MM.1S (cell line): ENCODE results near the gene RGS6.

Experiments used
- DNase-seq: peaks from one replicate; pipeline ENCODE4 v3.0.0-alpha.2; 2015
- H2AFZ ChIP-seq: fragments of 300-600 bp; sonication (generic); 2 replicates; pipeline ENCODE4 v1.6.0; 2016; ENCODE audit warnings: antibody characterized with exemption, low read length
- H3F3A ChIP-seq: fragments of 300-600 bp; sonication (generic); 2 replicates; pipeline ENCODE4 v1.6.1; 2016; ENCODE audit warnings: mild to moderate bottlenecking, antibody characterized with exemption, low read length, moderate library complexity, mixed read lengths; ENCODE audit not compliant: insufficient read depth
- H3K27ac ChIP-seq: fragments of 300-600 bp; sonication (generic); 2 replicates; pipeline ENCODE4 v1.5.1; 2016; ENCODE audit warnings: mild to moderate bottlenecking, low read length
- H3K27me3 ChIP-seq: fragments of 300-600 bp; sonication (generic); replicated peaks from 2 replicates; pipeline ENCODE4 v1.6.0; 2016; ENCODE audit warnings: low read length; ENCODE audit not compliant: insufficient read depth
- H3K36me3 ChIP-seq: fragments of 300-600 bp; sonication (generic); replicated peaks from 2 replicates; pipeline ENCODE4 v1.6.1; 2016; ENCODE audit warnings: mild to moderate bottlenecking, low read length, mixed read lengths; ENCODE audit not compliant: insufficient read depth
- H3K4me1 ChIP-seq: fragments of 300-600 bp; sonication (generic); 2 replicates; pipeline ENCODE4 v1.6.1; 2016; ENCODE audit warnings: low read length, mixed read lengths
- H3K4me2 ChIP-seq: fragments of 300-600 bp; sonication (generic); 2 replicates; pipeline ENCODE4 v1.6.0; 2016; ENCODE audit warnings: low read depth, low read length
- H3K4me3 ChIP-seq: fragments of 300-600 bp; sonication (generic); 2 replicates; pipeline ENCODE4 v1.5.1; 2016; ENCODE audit warnings: low read length, mixed read lengths
- H3K79me2 ChIP-seq: fragments of 300-600 bp; sonication (generic); 2 replicates; pipeline ENCODE4 v1.6.1; 2016; ENCODE audit warnings: mixed run types, low read length, mixed read lengths
- H3K9ac ChIP-seq: fragments of 300-600 bp; sonication (generic); 2 replicates; pipeline ENCODE4 v1.6.1; 2016; ENCODE audit warnings: low read length, mixed read lengths
- H3K9me2 ChIP-seq: fragments of 300-600 bp; sonication (generic); replicated peaks from 2 replicates; pipeline ENCODE4 v1.6.1; 2016; ENCODE audit warnings: mild to moderate bottlenecking, low read length, mixed read lengths; ENCODE audit not compliant: insufficient read depth
- H3K9me3 ChIP-seq: fragments of 300-600 bp; sonication (generic); replicated peaks from 2 replicates; pipeline ENCODE4 v1.6.1; 2016; ENCODE audit warnings: mild to moderate bottlenecking, low read length, mixed read lengths; ENCODE audit not compliant: insufficient read depth
- H4K20me1 ChIP-seq: fragments of 300-600 bp; sonication (generic); 2 replicates; pipeline ENCODE4 v1.6.1; 2016; ENCODE audit warnings: mild to moderate bottlenecking, low read length, moderate library complexity, mixed read lengths; ENCODE audit not compliant: insufficient read depth
- CTCF ChIP-seq: fragments of 300-600 bp; sonication (generic); IDR thresholded peaks from 2 replicates; pipeline ENCODE4 v1.5.1; 2016; ENCODE audit warnings: antibody characterized with exemption, low read length, mixed read lengths
- EZH2 ChIP-seq: fragments of 300-600 bp; sonication (generic); optimal IDR thresholded peaks from 2 replicates; pipeline ENCODE3; 2017; ENCODE audit warnings: low read depth, mild to moderate bottlenecking, antibody characterized with exemption, low read length, mixed read lengths
- EZH2phosphoT487 ChIP-seq: fragments of 300-600 bp; sonication (generic); IDR thresholded peaks from 2 replicates; pipeline ENCODE4 v1.6.1; 2018; ENCODE audit warnings: antibody characterized with exemption, low read length

Gene RGS6

GRCh38 chr14:72610831-72611200, 678.6 kb downstream of the RGS6 start:
- Histone ChIP-seq H3K27ac (no peak overlapping the region), H3K4me3 (no peak overlapping the region), H3K4me1 (no peaks in the 10 kb centered on the region), H3K9me2 (no peaks in the 10 kb centered on the region), H3K36me3 (no peaks in the 10 kb centered on the region), H3K79me2 (no peaks in the 10 kb centered on the region), H3F3A (no peaks in the 10 kb centered on the region), H3K9me3 (no peaks in the 10 kb centered on the region), H3K27me3 (no peaks in the 10 kb centered on the region), H4K20me1 (no peaks in the 10 kb centered on the region), H3K4me2 (no peak overlapping the region), H2AFZ (no peak overlapping the region), H3K9ac (no peak overlapping the region)
- TF ChIP-seq CTCF (no peak), EZH2phosphoT487 (no peak), EZH2 (no peak)
- DNase-seq, result no peak

GRCh38 chr14:72611506-72611905, 679.3 kb downstream of the RGS6 start:
- Histone ChIP-seq H3F3A (no peaks in the 10 kb centered on the region), H3K79me2 (no peaks in the 10 kb centered on the region), H2AFZ (no peak overlapping the region), H3K4me1 (no peaks in the 10 kb centered on the region), H3K4me3 (no peak overlapping the region), H3K9me2 (no peaks in the 10 kb centered on the region), H3K27ac (no peak overlapping the region), H3K27me3 (no peaks in the 10 kb centered on the region), H3K9me3 (no peaks in the 10 kb centered on the region), H4K20me1 (no peaks in the 10 kb centered on the region), H3K36me3 (no peaks in the 10 kb centered on the region), H3K4me2 (no peak overlapping the region), H3K9ac (no peak overlapping the region)
- DNase-seq, result no peak
- TF ChIP-seq EZH2phosphoT487, result no peak
- TF ChIP-seq EZH2, result no peak
- TF ChIP-seq CTCF, result no peak

GRCh38 chr14:72612041-72612440, 679.8 kb downstream of the RGS6 start:
- H3K9me2 ChIP-seq, result no peaks in the 10 kb centered on the region
- H3K4me1 ChIP-seq, result no peaks in the 10 kb centered on the region
- H3K9me3 ChIP-seq, result no peaks in the 10 kb centered on the region
- no peaks in the 10 kb centered on the region for H3K79me2 ChIP-seq
- H3K9ac ChIP-seq, result no peak overlapping the region
- no peak for DNase-seq
- H3K27ac ChIP-seq, result no peak overlapping the region
- H3K27me3 ChIP-seq, result no peaks in the 10 kb centered on the region
- no peaks in the 10 kb centered on the region for H3K36me3 ChIP-seq
- no peak overlapping the region for H3K4me3 ChIP-seq
- H4K20me1 ChIP-seq, result no peaks in the 10 kb centered on the region
- no peaks in the 10 kb centered on the region for H3F3A ChIP-seq
- no peak overlapping the region for H3K4me2 ChIP-seq
- TF ChIP-seq EZH2phosphoT487 (no peak), EZH2 (no peak), CTCF (no peak)
- H2AFZ ChIP-seq, result no peak overlapping the region
